ENCODE data around the gene OR1J4. TPM values are rescaled to one million over a fixed set of nuclear protein-coding genes. Genes with fewer than 3 reads are reported as not detected.

The OR1J4 gene
- polyA plus RNA-seq, 1 donor from 2014 or later, result not detected

DNA sequence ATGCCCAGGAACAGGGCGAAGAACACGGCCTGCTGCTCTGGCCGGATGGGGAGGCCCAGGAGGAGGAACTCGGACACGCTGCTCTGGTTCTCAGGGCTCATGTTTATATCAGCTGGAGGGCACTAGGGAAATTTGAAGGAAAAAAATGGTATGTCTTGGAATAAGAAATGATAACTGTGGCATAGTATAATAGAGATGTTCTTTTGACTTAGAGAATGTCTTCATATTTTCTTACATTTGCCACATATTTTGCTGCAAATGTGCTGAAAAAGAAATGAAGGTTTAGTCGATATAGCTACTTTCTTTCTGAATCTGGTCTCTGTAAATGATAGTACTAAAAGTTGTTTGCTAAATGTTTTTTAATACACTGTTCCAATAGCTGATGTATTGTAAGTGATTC, 41.1 kb upstream of the OR1J4 start, which contains the start of gene OR1J1:
TSS of gene OR1J1 (minus strand) at position 101 of the 400 bp plus-strand sequence. CDS start at position 101, 0 bp downstream.
- TF ChIP-seq POLR2AphosphoS5 (IDR thresholded peaks at IDR 0.05), result no peak
- TF ChIP-seq RAD21 (conservative IDR thresholded peaks at IDR 0.05), result no peak
- no peak for TF ChIP-seq EZH2 (IDR thresholded peaks at IDR 0.05; ENCODE audit: borderline replicate concordance, insufficient read depth, low read length, poor library complexity, severe bottlenecking)
- TF ChIP-seq, protein P1, sequence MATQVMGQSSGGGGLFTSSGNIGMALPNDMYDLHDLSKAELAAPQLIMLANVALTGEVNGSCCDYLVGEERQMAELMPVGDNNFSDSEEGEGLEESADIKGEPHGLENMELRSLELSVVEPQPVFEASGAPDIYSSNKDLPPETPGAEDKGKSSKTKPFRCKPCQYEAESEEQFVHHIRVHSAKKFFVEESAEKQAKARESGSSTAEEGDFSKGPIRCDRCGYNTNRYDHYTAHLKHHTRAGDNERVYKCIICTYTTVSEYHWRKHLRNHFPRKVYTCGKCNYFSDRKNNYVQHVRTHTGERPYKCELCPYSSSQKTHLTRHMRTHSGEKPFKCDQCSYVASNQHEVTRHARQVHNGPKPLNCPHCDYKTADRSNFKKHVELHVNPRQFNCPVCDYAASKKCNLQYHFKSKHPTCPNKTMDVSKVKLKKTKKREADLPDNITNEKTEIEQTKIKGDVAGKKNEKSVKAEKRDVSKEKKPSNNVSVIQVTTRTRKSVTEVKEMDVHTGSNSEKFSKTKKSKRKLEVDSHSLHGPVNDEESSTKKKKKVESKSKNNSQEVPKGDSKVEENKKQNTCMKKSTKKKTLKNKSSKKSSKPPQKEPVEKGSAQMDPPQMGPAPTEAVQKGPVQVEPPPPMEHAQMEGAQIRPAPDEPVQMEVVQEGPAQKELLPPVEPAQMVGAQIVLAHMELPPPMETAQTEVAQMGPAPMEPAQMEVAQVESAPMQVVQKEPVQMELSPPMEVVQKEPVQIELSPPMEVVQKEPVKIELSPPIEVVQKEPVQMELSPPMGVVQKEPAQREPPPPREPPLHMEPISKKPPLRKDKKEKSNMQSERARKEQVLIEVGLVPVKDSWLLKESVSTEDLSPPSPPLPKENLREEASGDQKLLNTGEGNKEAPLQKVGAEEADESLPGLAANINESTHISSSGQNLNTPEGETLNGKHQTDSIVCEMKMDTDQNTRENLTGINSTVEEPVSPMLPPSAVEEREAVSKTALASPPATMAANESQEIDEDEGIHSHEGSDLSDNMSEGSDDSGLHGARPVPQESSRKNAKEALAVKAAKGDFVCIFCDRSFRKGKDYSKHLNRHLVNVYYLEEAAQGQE (IDR thresholded peaks at IDR 0.05; ENCODE audit: borderline replicate concordance), result no peak
- no peak for TF ChIP-seq SMC3 (conservative IDR thresholded peaks at IDR 0.05; ENCODE audit: poor library complexity)
- no peak for TF ChIP-seq EP300 (conservative IDR thresholded peaks at IDR 0.05; ENCODE audit: poor library complexity, severe bottlenecking)
- no peak for TF ChIP-seq CTCF (IDR thresholded peaks at IDR 0.05; ENCODE audit: poor library complexity, severe bottlenecking)
- no peak for TF ChIP-seq TAF1 (IDR thresholded peaks at IDR 0.05; ENCODE audit: low read depth)
- no peak for TF ChIP-seq MXI1 (conservative IDR thresholded peaks at IDR 0.05; ENCODE audit: poor library complexity, severe bottlenecking)
- no peaks in the 10 kb centered on the region for H4K20me1 ChIP-seq (ENCODE audit: insufficient read depth)
- no peak within 1 kb of the TSS for H3K4me2 ChIP-seq (ENCODE audit: low read length)
- H3K27ac ChIP-seq (ENCODE audit: low read length), result no peak within 1 kb of the TSS
- peaks cover 7% of the 10 kb centered on the region for H3K27me3 ChIP-seq (ENCODE audit: insufficient read depth, low read depth, low read length)
- H3K9me2 ChIP-seq (ENCODE audit: insufficient read depth, low read length), result no peaks in the 10 kb centered on the region
- H3K36me3 ChIP-seq (ENCODE audit: insufficient read depth, low read length), result no peaks in the 10 kb centered on the region
- H3K79me2 ChIP-seq (replicated peaks; ENCODE audit: insufficient read depth, low read length), result no peaks in the 10 kb centered on the region
- H3K4me3 ChIP-seq (ENCODE audit: low read length), result no peak within 1 kb of the TSS
- H2AFZ ChIP-seq (ENCODE audit: low read depth, low read length), result no peak within 1 kb of the TSS
- H3K9me3 ChIP-seq (ENCODE audit: low read length), result no peaks in the 10 kb centered on the region
- no peak within 1 kb of the TSS for H3K9ac ChIP-seq (ENCODE audit: low read length)
- H3F3A ChIP-seq (ENCODE audit: insufficient read depth, low read length, poor library complexity, severe bottlenecking), result no peaks in the 10 kb centered on the region

- no peak overlapping the region for H3K4me2 ChIP-seq (ENCODE audit: low read length)
- H3K27ac ChIP-seq (ENCODE audit: low read length), result no peak overlapping the region
- TF ChIP-seq EZH2 (IDR thresholded peaks at IDR 0.05; ENCODE audit: borderline replicate concordance, insufficient read depth, low read length, poor library complexity, severe bottlenecking), result no peak
- no peak for TF ChIP-seq EP300 (conservative IDR thresholded peaks at IDR 0.05; ENCODE audit: poor library complexity, severe bottlenecking)
- TF ChIP-seq SMC3 (conservative IDR thresholded peaks at IDR 0.05; ENCODE audit: poor library complexity), result no peak
- no peak for TF ChIP-seq CTCF (IDR thresholded peaks at IDR 0.05; ENCODE audit: poor library complexity, severe bottlenecking)
- TF ChIP-seq MXI1 (conservative IDR thresholded peaks at IDR 0.05; ENCODE audit: poor library complexity, severe bottlenecking), result no peak
- no peak for TF ChIP-seq RAD21 (conservative IDR thresholded peaks at IDR 0.05)
- no peak for TF ChIP-seq POLR2AphosphoS5 (IDR thresholded peaks at IDR 0.05)
- no peaks in the 10 kb centered on the region for H4K20me1 ChIP-seq (ENCODE audit: insufficient read depth)
- no peaks in the 10 kb centered on the region for H3K27me3 ChIP-seq (ENCODE audit: insufficient read depth, low read depth, low read length)
- no peaks in the 10 kb centered on the region for H3K36me3 ChIP-seq (ENCODE audit: insufficient read depth, low read length)
- H3K9me2 ChIP-seq (ENCODE audit: insufficient read depth, low read length), result no peaks in the 10 kb centered on the region
- H3K4me3 ChIP-seq (ENCODE audit: low read length), result no peak overlapping the region
- H3K9ac ChIP-seq (ENCODE audit: low read length), result no peak overlapping the region
- no peaks in the 10 kb centered on the region for H3F3A ChIP-seq (ENCODE audit: insufficient read depth, low read length, poor library complexity, severe bottlenecking)
- no peak overlapping the region for H2AFZ ChIP-seq (ENCODE audit: low read depth, low read length)
- H3K79me2 ChIP-seq (replicated peaks; ENCODE audit: insufficient read depth, low read length), result no peaks in the 10 kb centered on the region
- no peaks in the 10 kb centered on the region for H3K9me3 ChIP-seq (ENCODE audit: low read length)
These were observed 39.9 kb upstream of the OR1J4 start for GRCh38 chr9:122479062-122479461.

All from neural cell (in vitro differentiated cells).